CMK (cell line): ENCODE results near the gene ITGA5.

ENCODE experiments used
- DNase-seq: peaks from one replicate; pipeline ENCODE4 v3.0.0-alpha.2; 2010; ENCODE audit warnings: low read depth

Gene ITGA5

DNA sequence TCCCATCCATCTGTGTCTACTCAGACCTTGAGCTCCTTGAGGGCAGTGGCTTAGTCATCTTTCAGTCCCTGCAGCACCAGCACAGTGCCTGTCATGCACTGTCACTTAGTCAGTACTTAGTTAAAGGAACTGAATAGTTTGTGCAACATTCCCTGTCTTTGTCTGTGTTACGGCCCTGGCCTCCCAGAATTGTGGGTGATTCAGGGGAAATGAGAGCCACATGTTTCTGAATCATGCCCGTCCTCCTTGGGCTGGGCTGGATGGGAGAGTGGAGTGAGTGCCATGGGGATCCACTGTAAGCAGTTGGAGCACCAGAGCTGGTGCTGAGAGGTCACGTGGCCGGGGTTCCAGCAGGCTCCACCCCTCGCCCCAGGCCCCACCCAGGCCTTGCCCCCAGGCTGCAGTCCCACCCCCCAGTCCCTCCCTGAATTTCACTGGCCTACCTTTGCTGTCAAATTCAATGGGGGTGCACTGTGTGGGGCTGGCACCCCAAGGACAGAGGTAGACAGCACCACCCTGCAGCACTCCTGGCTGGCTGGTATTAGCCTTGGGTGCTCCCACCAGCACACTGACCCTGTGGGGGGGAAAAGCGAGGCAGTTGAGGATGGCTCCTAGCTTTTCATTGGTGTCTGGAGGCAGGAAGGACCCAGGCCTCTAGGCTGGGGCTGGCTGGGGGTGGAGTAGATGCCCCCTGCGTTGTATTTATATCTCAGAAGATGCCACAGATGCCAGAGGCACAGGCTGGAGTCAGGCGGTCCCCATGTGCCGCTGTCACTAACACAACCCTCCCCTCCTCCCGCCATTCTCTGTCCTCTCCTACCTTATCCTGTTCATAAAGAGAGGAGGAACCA lies 7.5 kb downstream of the ITGA5 start:
- DNase-seq: no peak

DNA sequence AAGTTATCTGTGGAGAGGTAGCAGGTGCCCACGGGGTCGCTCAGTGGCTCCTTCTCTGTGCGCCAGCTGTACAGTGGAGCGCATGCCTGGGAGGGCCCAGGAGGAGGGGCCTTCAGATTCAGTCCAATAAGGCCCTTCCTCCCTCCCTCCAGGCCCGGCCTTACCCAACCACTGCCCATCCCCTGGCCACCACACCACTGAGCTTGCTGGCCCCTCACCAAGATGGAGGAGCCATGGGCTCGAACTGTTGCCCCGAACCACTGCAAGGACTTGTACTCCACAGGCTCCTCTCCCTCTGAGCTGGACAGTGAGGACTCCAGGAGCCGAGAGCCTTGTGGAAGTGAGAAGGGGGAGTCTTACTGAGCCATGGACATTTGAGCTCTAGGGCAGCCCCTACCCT lies 9.8 kb downstream of the ITGA5 start:
- no peak for DNase-seq

DNA sequence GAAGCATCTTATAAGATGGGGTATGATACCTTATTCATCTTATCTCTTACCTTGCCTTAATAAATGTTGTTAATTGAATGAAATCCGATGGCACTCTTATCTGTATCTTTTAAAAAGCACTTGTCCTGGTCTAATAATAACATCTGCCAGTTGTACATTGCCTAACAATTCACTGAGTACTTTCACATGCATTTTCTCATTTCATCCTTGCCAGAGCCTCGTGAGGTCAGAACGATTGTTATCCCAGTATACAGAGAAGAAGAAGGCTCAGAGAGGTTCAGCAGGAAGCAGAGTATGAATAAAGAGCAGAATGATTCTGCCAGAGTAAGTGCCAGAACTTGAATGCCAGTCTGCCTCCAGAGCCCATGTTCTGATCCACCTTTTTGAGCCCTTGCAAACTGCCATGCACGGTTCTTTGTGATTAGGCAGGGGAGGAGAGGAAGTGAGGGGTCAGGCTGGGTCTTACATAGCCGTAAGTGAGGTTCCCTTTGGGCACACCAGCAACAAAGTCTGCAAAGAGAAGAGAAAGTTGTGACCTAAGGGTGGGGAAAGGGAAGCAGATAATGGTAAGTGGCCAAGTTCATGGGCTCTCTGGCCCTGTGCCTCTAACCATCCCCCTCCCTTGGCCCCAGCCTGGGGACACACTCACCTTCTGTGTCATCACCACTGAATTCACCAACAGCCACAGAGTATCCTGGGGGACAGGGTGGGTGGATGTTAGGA lies 11.7 kb downstream of the ITGA5 start:
- no peak for DNase-seq

- no peak for DNase-seq
These were observed 13.5 kb downstream of the ITGA5 start for GRCh38 chr12:54405573-54405972.

DNA sequence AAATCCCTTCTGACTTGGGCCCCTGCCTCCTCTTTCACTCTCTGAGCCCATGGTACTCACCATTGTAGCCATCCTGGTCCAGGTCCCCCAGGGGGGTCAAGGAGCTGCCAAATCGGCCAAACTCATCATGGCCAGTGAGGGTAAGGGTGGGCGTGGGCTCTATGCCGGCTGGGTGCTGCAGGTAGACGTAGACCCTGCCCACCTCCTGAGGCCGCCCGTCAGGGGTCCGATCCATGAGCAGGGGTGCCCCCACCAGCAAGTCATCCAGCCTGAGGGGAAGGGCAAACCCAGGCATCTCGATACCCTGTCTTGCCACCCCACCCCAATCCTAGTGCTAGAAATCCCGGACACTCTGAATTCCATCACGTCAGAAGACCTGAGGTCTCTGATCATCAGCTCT lies 14.0 kb downstream of the ITGA5 start:
- DNase-seq: no peak

DNA sequence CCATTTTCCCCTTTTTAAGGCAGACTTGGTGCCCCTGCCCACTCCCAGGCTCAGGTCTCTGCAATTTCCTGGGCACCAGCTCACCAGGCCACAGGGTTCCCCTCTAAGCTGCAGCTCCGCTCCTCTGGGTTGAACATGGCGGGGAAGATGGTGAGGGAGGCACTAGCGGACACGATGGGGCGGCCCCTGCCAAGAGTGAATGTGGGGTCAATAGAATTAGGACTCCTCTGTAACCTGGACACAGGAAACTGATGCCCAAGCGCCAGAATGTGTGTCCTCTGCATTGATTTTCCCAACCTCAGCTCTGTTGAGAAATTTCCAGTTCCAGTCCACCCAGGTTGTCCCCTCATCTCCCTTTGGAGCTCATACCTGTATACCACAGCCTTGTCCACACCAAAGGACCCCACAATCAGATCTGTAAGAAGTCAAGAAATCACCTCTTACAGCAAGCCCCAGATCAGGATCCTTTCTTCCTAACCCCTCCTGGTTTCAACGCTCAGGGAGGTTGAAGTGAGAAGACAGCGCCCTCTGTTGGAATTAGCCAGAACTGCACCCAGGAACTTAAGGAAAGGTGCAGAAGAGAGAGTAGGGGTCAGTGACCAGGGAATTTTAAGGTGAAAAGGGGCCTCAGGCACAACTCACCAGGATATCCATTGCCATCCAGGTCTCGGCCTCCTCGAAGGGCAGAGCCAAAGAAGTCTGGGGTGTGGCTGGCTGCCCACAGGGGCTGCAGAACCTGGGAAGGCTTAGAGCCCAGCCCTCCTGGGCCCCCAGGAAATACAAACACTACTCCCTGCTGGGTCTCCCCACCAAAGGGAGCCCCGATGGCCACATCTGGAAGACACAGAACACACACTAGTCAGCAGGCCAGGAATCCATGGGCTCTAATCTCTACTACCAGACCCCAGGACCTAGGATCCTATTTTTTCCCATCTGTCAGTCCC lies 14.7 kb downstream of the ITGA5 start:
- DNase-seq: no peak

DNA sequence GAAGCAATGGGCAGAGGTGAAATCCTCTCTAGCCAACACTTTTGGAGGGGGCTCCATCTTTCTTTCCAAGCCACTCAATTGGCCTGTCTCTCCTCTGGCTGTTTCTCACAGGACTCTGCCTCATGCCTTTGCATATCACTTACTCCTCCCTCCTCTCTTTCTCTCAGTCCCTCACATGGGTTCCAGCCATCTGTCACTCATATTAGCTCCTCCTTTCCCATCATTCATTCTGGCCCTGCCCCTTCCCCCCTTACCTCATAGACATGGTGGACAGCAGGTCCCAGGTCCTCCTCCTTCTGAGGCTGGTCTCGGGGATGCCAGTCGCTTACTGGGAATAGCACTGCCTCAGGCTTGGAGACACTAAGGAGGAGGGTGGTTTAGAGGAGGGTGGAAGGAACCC lies 17.9 kb downstream of the ITGA5 start:
- DNase-seq: no peak

DNA sequence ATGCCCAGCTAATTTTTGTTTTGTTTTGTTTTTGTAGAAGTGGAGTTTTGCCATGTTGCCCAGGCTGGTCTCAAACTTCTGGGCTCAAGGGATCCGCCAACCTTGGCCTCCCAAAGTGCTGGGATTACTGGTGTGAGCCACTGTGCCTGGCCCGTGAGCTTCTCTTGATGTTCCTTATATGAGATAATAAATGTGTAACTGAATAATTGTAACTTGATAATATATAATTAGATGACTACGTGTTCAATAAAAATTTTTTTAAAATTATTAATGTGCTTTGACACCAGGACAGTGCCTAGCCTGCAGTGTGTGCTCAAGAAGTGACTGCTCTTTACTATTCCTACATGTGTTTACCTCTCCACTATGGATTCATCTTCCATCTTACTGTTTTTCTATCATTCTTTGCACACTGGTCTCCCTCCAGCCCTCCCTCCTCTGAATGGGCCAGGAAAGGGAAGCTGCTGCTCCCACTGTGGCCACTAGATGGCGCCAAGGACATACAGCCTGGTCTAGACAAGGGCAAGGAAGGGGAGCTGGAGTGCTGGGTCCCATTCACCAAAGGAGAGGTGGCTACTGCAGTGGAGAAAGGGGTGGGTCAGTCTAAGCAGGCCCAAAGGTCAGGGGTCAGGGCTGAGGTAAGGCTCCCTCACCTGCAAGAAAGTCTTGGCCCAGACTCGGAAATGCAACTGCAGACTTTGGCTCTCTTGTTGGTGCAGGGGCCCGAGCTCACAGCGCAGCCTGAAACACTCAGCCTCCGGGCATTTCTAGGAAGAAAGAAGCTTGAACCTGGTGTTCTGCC lies 19.9 kb downstream of the ITGA5 start:
- DNase-seq: no peak

DNA sequence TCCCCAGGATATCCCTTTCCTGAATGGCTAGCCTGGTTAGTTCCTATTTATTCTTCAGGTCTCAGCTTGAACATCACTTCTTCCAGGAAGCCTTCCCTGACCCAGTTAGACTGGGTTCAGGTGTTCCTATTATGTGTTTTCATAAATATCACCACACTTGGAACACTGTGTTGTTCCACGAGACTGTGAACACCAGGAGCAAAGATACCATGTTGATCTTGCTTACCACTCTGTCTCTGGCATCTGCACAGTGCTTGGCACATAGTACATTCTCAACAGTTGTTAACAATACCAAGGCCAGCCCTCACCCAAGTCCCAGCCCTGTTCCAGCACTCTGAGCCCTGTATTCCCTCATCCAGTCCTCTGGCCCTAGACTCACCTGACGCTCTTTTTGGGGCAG lies 20.8 kb downstream of the ITGA5 start:
- DNase-seq: no peak

- no peak for DNase-seq
These were observed 21.9 kb downstream of the ITGA5 start for GRCh38 chr12:54397157-54397556.

DNA sequence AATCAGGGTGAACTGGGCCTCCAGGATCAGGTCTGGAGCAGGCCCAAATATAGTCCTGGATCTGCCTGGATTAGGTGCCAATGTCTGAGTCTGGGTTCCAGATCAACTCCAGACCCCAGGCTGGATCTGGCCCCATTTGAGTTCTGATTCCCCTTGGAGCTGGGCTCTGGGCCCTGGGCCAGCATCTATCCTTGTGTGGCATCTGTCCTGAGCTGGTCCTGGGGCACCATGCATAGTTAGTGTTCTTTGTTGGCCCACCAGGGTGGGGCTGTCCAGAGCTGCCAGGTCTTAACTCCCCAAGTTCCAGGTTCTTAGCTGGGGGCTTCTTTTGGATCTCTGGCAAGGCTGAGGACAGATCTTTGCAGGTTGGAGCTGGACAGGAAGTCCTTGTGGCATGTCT lies 23.5 kb downstream of the ITGA5 start:
- DNase-seq: no peak

DNA sequence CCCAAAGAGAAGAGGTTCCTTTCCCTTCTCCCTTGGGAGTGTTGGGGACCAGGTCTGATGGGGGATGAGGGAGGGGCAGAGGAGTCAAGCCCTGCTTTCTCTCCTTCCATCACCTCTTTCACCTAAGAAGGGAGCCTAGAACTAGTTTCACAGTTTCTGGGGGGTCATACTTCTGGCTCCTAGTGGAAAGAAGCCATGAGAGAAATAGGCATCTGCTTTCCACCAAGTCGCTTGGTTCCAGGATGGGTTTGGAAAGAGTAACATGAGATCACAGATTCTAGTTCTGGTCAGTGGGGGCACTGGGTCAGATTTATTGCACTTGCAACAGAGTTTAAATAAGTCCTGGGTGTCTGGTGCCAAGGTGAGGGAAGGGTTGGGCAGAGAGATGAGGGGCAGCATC lies 24.1 kb downstream of the ITGA5 start:
- no peak for DNase-seq

DNA sequence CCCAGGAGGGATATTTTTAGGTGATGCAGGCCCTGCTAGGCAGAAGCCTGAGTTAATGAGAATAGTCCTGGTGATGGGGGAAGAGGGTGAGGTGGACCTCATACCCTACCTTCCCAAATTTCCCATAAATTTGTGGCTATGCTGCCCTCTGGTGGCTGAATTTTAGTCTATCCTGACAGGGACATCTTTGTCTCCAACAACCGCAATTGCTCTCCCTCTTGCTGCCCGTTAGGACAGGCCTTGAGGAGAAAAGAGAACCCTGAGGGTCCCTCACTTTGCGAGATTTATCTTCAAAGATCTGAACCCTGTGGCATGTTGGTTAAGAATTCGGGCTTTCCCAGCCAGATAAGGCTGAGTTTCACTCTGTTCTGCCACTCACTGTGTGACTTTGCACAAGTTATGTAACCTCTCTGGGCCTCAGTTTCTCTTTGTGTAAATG lies 24.8 kb downstream of the ITGA5 start:
- DNase-seq: no peak

DNA sequence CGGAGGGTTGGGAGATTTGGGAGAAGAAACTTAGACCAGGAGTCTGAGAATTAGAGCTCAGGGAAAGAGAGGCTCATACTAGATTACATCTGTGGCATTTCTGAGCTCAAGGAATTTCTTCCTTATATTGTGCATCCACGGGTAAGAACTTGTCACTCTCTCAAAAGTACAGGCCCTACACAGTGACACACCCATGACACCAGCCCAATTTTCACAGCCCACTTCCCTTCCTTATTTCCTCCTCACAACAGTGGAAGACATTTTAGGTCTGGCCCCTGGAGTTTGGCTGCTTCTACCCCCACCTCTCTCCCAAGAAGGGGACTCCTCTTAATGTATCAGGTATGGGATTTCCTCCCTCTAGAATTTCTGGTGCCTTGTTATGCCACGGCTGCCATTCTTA lies 25.3 kb downstream of the ITGA5 start:
- no peak for DNase-seq

DNA sequence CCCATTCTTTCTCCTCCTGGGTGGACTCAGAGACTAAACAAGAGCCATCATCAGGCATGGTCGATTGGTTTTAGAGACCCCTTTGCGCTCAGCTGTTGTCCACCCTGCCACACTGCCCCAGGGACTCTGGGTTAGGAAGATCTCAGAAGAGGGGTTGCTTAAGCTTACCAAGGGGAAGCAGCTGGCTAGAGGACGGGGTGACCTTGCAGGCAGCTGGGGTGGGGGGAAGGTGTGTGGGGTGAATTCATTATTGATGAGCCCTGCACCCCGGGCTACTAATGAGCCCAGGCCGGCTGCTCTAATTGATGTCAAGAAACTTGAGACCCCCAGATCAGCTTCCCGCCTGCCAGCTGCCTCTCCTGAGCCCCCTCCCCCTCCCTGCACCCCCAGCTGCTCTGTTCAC lies 25.9 kb downstream of the ITGA5 start:
- DNase-seq: no peak

DNA sequence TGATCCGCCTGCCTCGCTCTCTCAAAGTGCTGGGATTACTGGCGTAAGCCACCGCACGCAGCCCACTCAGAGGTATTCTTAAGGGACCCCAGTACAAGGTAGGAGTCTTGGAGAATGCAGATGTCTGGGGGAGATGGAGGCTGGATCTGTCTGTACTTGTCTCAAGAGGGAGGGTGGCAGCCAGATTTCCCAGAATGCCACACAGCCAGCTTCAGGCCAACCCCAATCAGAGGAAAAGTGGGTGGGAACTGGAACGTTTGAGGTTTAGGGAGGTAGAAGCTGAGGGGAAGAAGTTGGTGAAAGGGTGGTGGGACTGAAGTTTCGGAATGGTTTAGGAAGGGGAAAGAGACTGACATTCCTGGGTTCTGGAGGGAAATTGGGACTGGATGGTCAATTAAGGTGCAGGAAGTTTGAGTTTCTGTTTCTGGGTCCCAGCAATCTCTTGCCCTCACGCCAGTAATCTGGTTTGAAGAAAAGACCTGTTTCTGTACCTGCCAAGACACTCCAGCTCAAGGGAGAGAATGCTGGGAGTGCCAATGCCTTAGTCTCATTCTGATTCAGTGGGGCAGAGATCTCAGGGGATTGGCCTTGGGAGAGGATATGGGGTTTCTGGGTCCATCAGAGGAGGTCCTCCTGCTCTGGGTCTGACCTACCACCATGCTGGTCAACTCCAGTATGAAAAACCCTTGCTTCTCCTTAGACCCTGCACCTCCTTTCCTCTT lies 26.4 kb downstream of the ITGA5 start:
- DNase-seq: no peak

DNA sequence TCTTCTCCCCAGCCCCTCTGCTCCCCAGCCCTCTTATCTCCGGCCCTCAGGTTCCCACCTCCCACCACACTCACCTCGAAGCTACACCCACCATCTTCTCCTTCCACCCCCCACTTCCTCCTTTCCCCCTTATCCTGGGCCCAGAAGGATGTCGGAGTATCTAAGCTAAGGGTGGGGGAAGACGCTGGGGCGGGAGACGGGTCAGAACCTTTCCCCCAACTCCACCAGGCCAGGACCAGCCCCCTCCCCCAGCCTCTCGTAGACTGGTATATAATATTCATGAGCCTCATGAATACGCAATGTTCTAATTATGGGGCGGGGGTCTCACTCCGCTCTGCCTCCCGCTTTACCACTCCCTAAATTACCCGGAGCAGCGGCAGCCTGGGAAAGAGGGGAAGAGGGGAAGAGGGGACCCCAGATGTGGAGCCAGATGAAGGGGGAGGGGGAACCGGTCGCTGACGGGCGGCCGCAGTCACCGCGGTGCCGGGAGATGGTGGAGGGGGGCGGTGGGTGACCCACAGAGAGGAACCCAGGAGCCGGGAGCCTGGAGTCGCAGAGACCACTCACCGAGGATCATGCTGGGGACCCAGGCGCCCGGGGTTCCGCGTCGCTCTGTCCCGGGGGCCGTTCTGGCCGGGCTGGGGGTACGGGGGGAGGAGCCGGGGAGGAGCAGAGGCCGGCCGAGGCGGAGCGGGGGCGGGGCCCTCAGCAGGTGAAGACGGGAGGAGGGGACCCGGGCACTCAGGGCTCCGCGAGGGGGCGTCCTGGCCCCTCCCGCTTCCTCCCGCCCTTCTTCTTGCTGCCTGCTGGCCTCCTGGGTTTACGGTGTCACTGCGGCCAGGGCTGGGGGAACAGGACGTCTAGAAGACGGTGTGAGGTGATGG lies 28.2 kb downstream of the ITGA5 start:
- peak; percentile 82 for DNase-seq

- DNase-seq: peak; percentile 92
These were observed 28.8 kb downstream of the ITGA5 start for GRCh38 chr12:54390176-54390667.

DNA sequence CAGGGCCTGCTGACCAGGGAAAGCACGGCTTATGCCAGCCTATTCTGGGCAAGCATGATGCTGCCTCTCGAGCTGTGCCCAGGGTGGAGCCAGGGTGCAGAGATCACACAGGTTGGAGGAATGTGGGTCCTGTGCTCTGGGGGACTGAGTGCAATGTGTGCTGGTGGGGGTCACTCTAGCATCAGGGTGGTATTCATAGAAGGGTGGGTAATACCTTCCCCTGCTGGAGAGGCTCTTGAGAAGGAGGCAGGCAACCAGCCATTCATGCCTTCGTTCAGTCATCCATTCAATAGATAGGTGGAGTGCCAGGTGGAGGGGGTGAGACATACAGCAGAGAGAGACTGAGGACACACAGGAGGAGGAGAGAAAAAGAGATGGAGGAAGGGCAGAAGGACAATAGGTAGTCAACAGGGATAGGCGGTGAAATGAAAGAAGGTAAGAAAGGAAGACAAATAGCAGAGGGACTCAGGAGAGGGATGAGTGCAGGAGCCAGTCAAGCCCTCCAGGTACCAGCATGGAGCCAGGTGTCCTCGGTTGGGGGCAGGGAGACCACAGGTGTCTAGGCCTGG lies 29.4 kb downstream of the ITGA5 start:
- no peak for DNase-seq
